ENCODE data around the gene GLRA2. TPM values are rescaled to one million over a fixed set of nuclear protein-coding genes. Genes with fewer than 3 reads are reported as not detected.

The GLRA2 gene
- total and polyA plus RNA-seq, 4 donors = not detected

- no peak for TF ChIP-seq RAD21 (IDR thresholded peaks at IDR 0.05)
- TF ChIP-seq JUND (IDR thresholded peaks at IDR 0.05) = no peak
- no peak for TF ChIP-seq NR2F2 (IDR thresholded peaks at IDR 0.05)
- TF ChIP-seq REST (IDR thresholded peaks at IDR 0.05) = no peak
- no peak for TF ChIP-seq RXRA (IDR thresholded peaks at IDR 0.05)
- TF ChIP-seq TAF1 (conservative IDR thresholded peaks at IDR 0.05) = no peak
- TF ChIP-seq YY1 (IDR thresholded peaks at IDR 0.05) = no peak
- no peak for TF ChIP-seq HNF4G (IDR thresholded peaks at IDR 0.05)
- TF ChIP-seq FOXA1 (IDR thresholded peaks at IDR 0.05) = no peak
- no peak for TF ChIP-seq SP1 (IDR thresholded peaks at IDR 0.05)
- no peak for TF ChIP-seq ZBTB33 (IDR thresholded peaks at IDR 0.05)
- no peak for TF ChIP-seq GABPA (IDR thresholded peaks at IDR 0.05 in 1 of 2, conservative IDR thresholded peaks at IDR 0.05 in 1 of 2)
- no peak for TF ChIP-seq MAX (IDR thresholded peaks at IDR 0.05)
- TF ChIP-seq HNF4A (conservative IDR thresholded peaks at IDR 0.05) = no peak
- no peak for TF ChIP-seq EGR1 (IDR thresholded peaks at IDR 0.05; ENCODE audit: low read depth in 2 of 2)
- no peak for TF ChIP-seq FOXA2 (IDR thresholded peaks at IDR 0.05)
- no peak for TF ChIP-seq ATF3 (IDR thresholded peaks at IDR 0.05)
- TF ChIP-seq CTCF (IDR thresholded peaks at IDR 0.05; ENCODE audit: low read depth, low read length, missing input control) = no peak
- 63% methylated on average over 4 of the region's 4 CpGs for WGBS
Measured at GRCh38 chrX:14616301-14616700, 87.0 kb downstream of the GLRA2 start.

More at GRCh38 chrX:14616301-14616700, 87.0 kb downstream of the GLRA2 start:
- Histone ChIP-seq H3K9ac (ENCODE audit: low read depth in 1 of 2, low read length in 2 of 2) (no peak overlapping the region), H3K27me3 (ENCODE audit: control insufficient read depth in 4 of 4, insufficient read depth in 4 of 4, low read length in 3 of 4) (no peaks in the 10 kb centered on the region), H3K36me3 (ENCODE audit: control insufficient read depth in 4 of 4, insufficient read depth in 3 of 4, low read depth in 1 of 4, low read length in 3 of 4) (no peaks in the 10 kb centered on the region), H3K9me3 (ENCODE audit: control insufficient read depth in 4 of 4, low read length in 3 of 4) (no peaks in the 10 kb centered on the region), H3K27ac (ENCODE audit: low read depth in 1 of 2, low read length in 2 of 2) (no peak overlapping the region), H3K4me3 (ENCODE audit: low read depth in 1 of 3, low read length in 3 of 3) (no peak overlapping the region), H3K4me1 (ENCODE audit: control insufficient read depth in 4 of 4, insufficient read depth in 4 of 4, low read length in 3 of 4) (no peaks in the 10 kb centered on the region)
- no peak for DNase-seq (ENCODE audit: low spot score)
